ENCODE measurements around the gene VANGL2. TPM values are rescaled to one million over a fixed set of nuclear protein-coding genes. Genes with fewer than 3 reads are reported as not detected.

The VANGL2 gene
- total RNA-seq, 1 donor from 2014 or later: 25.5 TPM

- no peak for FAIRE-seq
- no peak overlapping the region for H3K4me3 ChIP-seq (ENCODE audit: insufficient read depth, low read depth, low read length)
- Mint-ChIP-seq H3K36me3 (ENCODE audit: low read depth, unreplicated experiment) (no peaks in the 10 kb centered on the region), H3K9me3 (ENCODE audit: unreplicated experiment) (no peaks in the 10 kb centered on the region), H3K4me3 (ENCODE audit: unreplicated experiment) (no peak overlapping the region), H3K27me3 (ENCODE audit: low read depth, unreplicated experiment) (no peaks in the 10 kb centered on the region), H3K4me1 (ENCODE audit: low read depth, unreplicated experiment) (no peaks in the 10 kb centered on the region), H3K27ac (ENCODE audit: unreplicated experiment) (no peak overlapping the region)
- H3K27ac ChIP-seq (ENCODE audit: low read depth, low read length): no peak overlapping the region
- DNase-seq (ENCODE audit: low read depth): no peak
- H3K36me3 ChIP-seq (ENCODE audit: insufficient read depth, low read length): no peaks in the 10 kb centered on the region
- H3K27me3 ChIP-seq (ENCODE audit: insufficient read depth, low read length): no peaks in the 10 kb centered on the region
- H2AFZ ChIP-seq (ENCODE audit: low read depth, low read length): no peak overlapping the region
- H4K20me1 ChIP-seq (ENCODE audit: insufficient read depth, low read length): no peaks in the 10 kb centered on the region
- H3K4me1 ChIP-seq (ENCODE audit: insufficient read depth, low read length): no peaks in the 10 kb centered on the region
- no peak overlapping the region for H3K4me2 ChIP-seq (ENCODE audit: low read length)
- no peaks in the 10 kb centered on the region for H3K9me3 ChIP-seq (ENCODE audit: insufficient read depth, low read depth, low read length)
- no peaks in the 10 kb centered on the region for H3K79me2 ChIP-seq (ENCODE audit: insufficient read depth, low read length)
- TF ChIP-seq CTCF (IDR thresholded peaks at IDR 0.05; ENCODE audit: insufficient read depth, low read depth, low read length) (no peak), EZH2 (IDR thresholded peaks at IDR 0.05; ENCODE audit: insufficient read depth, low read length) (no peak)
- no peak overlapping the region for H3K9ac ChIP-seq (ENCODE audit: low read length)
Observed at GRCh38 chr1:160472112-160472511, 71.7 kb downstream of the VANGL2 start.

- H4K20me1 ChIP-seq (ENCODE audit: insufficient read depth, low read length): no peaks in the 10 kb centered on the region
- FAIRE-seq: no peak
- Mint-ChIP-seq H3K36me3 (ENCODE audit: low read depth, unreplicated experiment) (no peaks in the 10 kb centered on the region), H3K4me3 (ENCODE audit: unreplicated experiment) (no peak overlapping the region), H3K27me3 (ENCODE audit: low read depth, unreplicated experiment) (no peaks in the 10 kb centered on the region), H3K4me1 (ENCODE audit: low read depth, unreplicated experiment) (no peaks in the 10 kb centered on the region), H3K27ac (ENCODE audit: unreplicated experiment) (no peak overlapping the region), H3K9me3 (ENCODE audit: unreplicated experiment) (peaks cover 3% of the 10 kb centered on the region)
- no peak overlapping the region for H2AFZ ChIP-seq (ENCODE audit: low read depth, low read length)
- H3K79me2 ChIP-seq (ENCODE audit: insufficient read depth, low read length): no peaks in the 10 kb centered on the region
- no peaks in the 10 kb centered on the region for H3K36me3 ChIP-seq (ENCODE audit: insufficient read depth, low read length)
- no peak overlapping the region for H3K27ac ChIP-seq (ENCODE audit: low read depth, low read length)
- no peaks in the 10 kb centered on the region for H3K27me3 ChIP-seq (ENCODE audit: insufficient read depth, low read length)
- no peaks in the 10 kb centered on the region for H3K9me3 ChIP-seq (ENCODE audit: insufficient read depth, low read depth, low read length)
- no peak for DNase-seq (ENCODE audit: low read depth)
- H3K4me2 ChIP-seq (ENCODE audit: low read length): no peak overlapping the region
- no peak overlapping the region for H3K9ac ChIP-seq (ENCODE audit: low read length)
- no peaks in the 10 kb centered on the region for H3K4me1 ChIP-seq (ENCODE audit: insufficient read depth, low read length)
- H3K4me3 ChIP-seq (ENCODE audit: insufficient read depth, low read depth, low read length): no peak overlapping the region
- TF ChIP-seq EZH2 (IDR thresholded peaks at IDR 0.05; ENCODE audit: insufficient read depth, low read length) (no peak), CTCF (IDR thresholded peaks at IDR 0.05; ENCODE audit: insufficient read depth, low read depth, low read length) (no peak)
Observed at GRCh38 chr1:160474392-160475242, 74.3 kb downstream of the VANGL2 start.

Other genes with a start within 250 kb of the VANGL2 start
- gene ATP1A4, start 249.0 kb upstream of the VANGL2 start, total RNA-seq: not detected in 2 replicates
- 1.7 and 2.1 TPM in 2 replicates for gene CASQ1, start 210.0 kb upstream of the VANGL2 start, total RNA-seq
- 374 and 470 TPM in 2 replicates for gene PEA15, start 195.2 kb upstream of the VANGL2 start, total RNA-seq
- 107 and 127 TPM in 2 replicates for gene DCAF8, start 138.0 kb upstream of the VANGL2 start, total RNA-seq
- gene PEX19, start 115.4 kb upstream of the VANGL2 start, total RNA-seq: 59.2 and 64.2 TPM in 2 replicates
- 281 and 305 TPM in 2 replicates for gene COPA, start 57.3 kb upstream of the VANGL2 start, total RNA-seq
- 171 and 187 TPM in 2 replicates for gene NCSTN, start 57.2 kb upstream of the VANGL2 start, total RNA-seq
- gene NHLH1, start 33.5 kb upstream of the VANGL2 start, total RNA-seq: 0.55 and 0.70 TPM in 2 replicates
- gene SLAMF6, start 122.7 kb downstream of the VANGL2 start, total RNA-seq: not detected in 2 replicates
- gene CD84, start 178.9 kb downstream of the VANGL2 start, total RNA-seq: not detected in 2 replicates
- gene SLAMF1, start 246.5 kb downstream of the VANGL2 start, total RNA-seq: not detected in 2 replicates

Data from astrocyte (in vitro differentiated cells and primary cell).